Skin epidermis (tissue), 12 donors: Measurements from ENCODE around the gene STARD9.
A peak's percentile ranks its signal among the peaks of the same experiment; 100 is the strongest.
"Not testable (repeated sequence)": the region's sequence is repeated elsewhere in the genome, so short reads cannot be mapped to it uniquely, and the experiment has no call there.

Experiments
- H3K27ac ChIP-seq, 21 experiments: fragments of 200-600 bp; sonication (generic) in 11 of 21; one replicate each; pipeline ENCODE4 v1.5.0; 2020; ENCODE audit warnings: mild to moderate bottlenecking in 3 of 21, inconsistent platforms in 2 of 21, moderate library complexity in 2 of 21
- H3K4me3 ChIP-seq, 7 experiments: fragments of 200-600 bp; sonication (generic) in 2 of 7; one replicate each; pipeline ENCODE4 v1.5.0; 2020; ENCODE audit warnings: inconsistent platforms in 2 of 7, mild to moderate bottlenecking in 2 of 7, moderate library complexity in 1 of 7

The STARD9 gene

GRCh38 chr15:42584031-42584765, 8.8 kb downstream of the STARD9 start:
- no peak overlapping the region for H3K4me3 ChIP-seq
- H3K27ac ChIP-seq = peak overlapping the region in 2 of 21 experiments; percentile 15 to 16

- Histone ChIP-seq H3K27ac (no peak overlapping the region), H3K4me3 (no peak overlapping the region)
Observed at GRCh38 chr15:42590619-42591237, 15.3 kb downstream of the STARD9 start.

GRCh38 chr15:42591238-42591934, 16.0 kb downstream of the STARD9 start:
- no peak overlapping the region for H3K4me3 ChIP-seq
- peak overlapping the region in 1 of 21 experiments; percentile 66 for H3K27ac ChIP-seq

GRCh38 chr15:42592716-42593115, 17.3 kb downstream of the STARD9 start:
- H3K4me3 ChIP-seq = no peak overlapping the region
- peak overlapping the region in 14 of 21 experiments; percentile 10 to 66 (median 52) for H3K27ac ChIP-seq

- peak overlapping the region in 15 of 21 experiments; percentile 10 to 68 (median 52) for H3K27ac ChIP-seq
- H3K4me3 ChIP-seq = no peak overlapping the region
Observed at GRCh38 chr15:42593143-42593542, 17.7 kb downstream of the STARD9 start.

- Histone ChIP-seq H3K27ac (peak overlapping the region in 13 of 21 experiments; percentile 18 to 68 (median 53)), H3K4me3 (no peak overlapping the region)
Observed at GRCh38 chr15:42594095-42594494, 18.7 kb downstream of the STARD9 start.

- Histone ChIP-seq H3K27ac (peak overlapping the region in 5 of 21 experiments; percentile 7 to 58 (median 28)), H3K4me3 (no peak overlapping the region)
Observed at GRCh38 chr15:42595626-42596240, 20.3 kb downstream of the STARD9 start.

GRCh38 chr15:42601316-42601715, 25.9 kb downstream of the STARD9 start:
- H3K27ac ChIP-seq, H3K4me3 ChIP-seq: not testable (repeated sequence)

GRCh38 chr15:42602501-42602900, 27.1 kb downstream of the STARD9 start:
- Histone ChIP-seq H3K4me3 (no peak overlapping the region), H3K27ac (no peak overlapping the region)

GRCh38 chr15:42603978-42604377, 28.6 kb downstream of the STARD9 start:
- Histone ChIP-seq H3K4me3 (no peak overlapping the region), H3K27ac (peak overlapping the region in 1 of 21 experiments; percentile 20)

GRCh38 chr15:42604894-42605744, 29.7 kb downstream of the STARD9 start:
- no peak overlapping the region for H3K4me3 ChIP-seq
- peak overlapping the region in 15 of 21 experiments; percentile 1 to 72 (median 47) for H3K27ac ChIP-seq

GRCh38 chr15:42605796-42606195, 30.4 kb downstream of the STARD9 start:
- Histone ChIP-seq H3K27ac (peak overlapping the region in 13 of 21 experiments; percentile 1 to 72 (median 47)), H3K4me3 (no peak overlapping the region)

GRCh38 chr15:42608110-42608531, 32.7 kb downstream of the STARD9 start:
- H3K4me3 ChIP-seq = no peak overlapping the region
- H3K27ac ChIP-seq = peak overlapping the region in 6 of 21 experiments; percentile 24 to 60 (median 50)

GRCh38 chr15:42608752-42609488, 33.5 kb downstream of the STARD9 start:
- Histone ChIP-seq H3K4me3 (no peak overlapping the region), H3K27ac (peak overlapping the region in 5 of 21 experiments; percentile 31 to 76 (median 53))

- peak overlapping the region in 1 of 21 experiments; percentile 6 for H3K27ac ChIP-seq
- H3K4me3 ChIP-seq = no peak overlapping the region
Observed at GRCh38 chr15:42611532-42611931, 36.1 kb downstream of the STARD9 start.

GRCh38 chr15:42612367-42612912, 37.0 kb downstream of the STARD9 start:
- Histone ChIP-seq H3K4me3 (no peak overlapping the region), H3K27ac (no peak overlapping the region)

GRCh38 chr15:42616107-42616506, 40.7 kb downstream of the STARD9 start:
- H3K4me3 ChIP-seq = no peak overlapping the region
- no peak overlapping the region for H3K27ac ChIP-seq
